Measurements from ENCODE around the gene DECR2. TPM values are rescaled to one million over a fixed set of nuclear protein-coding genes. Genes with fewer than 3 reads are reported as not detected.

The DECR2 gene
- polyA plus RNA-seq, 1 donor from 2014 or later, result 7.2 TPM

GRCh38 chr16:454397-454940 lies 52.8 kb downstream of the DECR2 start:
- no peaks in the 10 kb centered on the region for H3K9me3 Mint-ChIP-seq
- H3K36me3 Mint-ChIP-seq, result peaks cover 2% of the 10 kb centered on the region
- no peak overlapping the region for H3K4me3 Mint-ChIP-seq
- peaks cover 4 to 11% (median 7%) of the 10 kb centered on the region in 3 donors for H3K4me1 Mint-ChIP-seq
- H3K27me3 Mint-ChIP-seq, result no peaks in the 10 kb centered on the region
- no peak overlapping the region for H3K27ac Mint-ChIP-seq

- Mint-ChIP-seq H3K27me3 (no peaks in the 10 kb centered on the region), H3K9me3 (no peaks in the 10 kb centered on the region), H3K36me3 (peaks cover 2% of the 10 kb centered on the region), H3K27ac (no peak overlapping the region), H3K4me1 (peaks cover 3 to 5% (median 4%) of the 10 kb centered on the region in 3 donors), H3K4me3 (no peak overlapping the region)
Observed at GRCh38 chr16:455453-455852, 53.8 kb downstream of the DECR2 start.

GRCh38 chr16:456891-457483 lies 55.3 kb downstream of the DECR2 start:
- Mint-ChIP-seq H3K4me1 (peaks cover 2 to 4% (median 4%) of the 10 kb centered on the region in 3 donors), H3K36me3 (peaks cover 9% of the 10 kb centered on the region), H3K4me3 (peak overlapping the region in 1 of 4 donors; percentile 31), H3K27ac (no peak overlapping the region), H3K9me3 (no peaks in the 10 kb centered on the region), H3K27me3 (no peaks in the 10 kb centered on the region)

GRCh38 chr16:457732-458400 lies 56.2 kb downstream of the DECR2 start:
- no peak overlapping the region for H3K27ac Mint-ChIP-seq
- H3K9me3 Mint-ChIP-seq, result no peaks in the 10 kb centered on the region
- peaks cover 10% of the 10 kb centered on the region for H3K36me3 Mint-ChIP-seq
- no peaks in the 10 kb centered on the region for H3K27me3 Mint-ChIP-seq
- H3K4me1 Mint-ChIP-seq, result peaks cover 2 to 4% (median 4%) of the 10 kb centered on the region in 3 donors
- H3K4me3 Mint-ChIP-seq, result no peak overlapping the region

- Mint-ChIP-seq H3K4me3 (no peak overlapping the region), H3K4me1 (peaks cover 2 to 4% (median 3%) of the 10 kb centered on the region in 3 donors), H3K27me3 (no peaks in the 10 kb centered on the region), H3K9me3 (no peaks in the 10 kb centered on the region), H3K36me3 (peaks cover 15% of the 10 kb centered on the region), H3K27ac (no peak overlapping the region)
Observed at GRCh38 chr16:459761-460160, 58.1 kb downstream of the DECR2 start.

- peaks cover 15% of the 10 kb centered on the region for H3K36me3 Mint-ChIP-seq
- no peaks in the 10 kb centered on the region for H3K27me3 Mint-ChIP-seq
- H3K4me3 Mint-ChIP-seq, result no peak overlapping the region
- no peaks in the 10 kb centered on the region for H3K9me3 Mint-ChIP-seq
- H3K27ac Mint-ChIP-seq, result no peak overlapping the region
- peaks cover 2 to 4% (median 3%) of the 10 kb centered on the region in 3 donors for H3K4me1 Mint-ChIP-seq
Observed at GRCh38 chr16:460787-461186, 59.1 kb downstream of the DECR2 start.

Other genes starting within 250 kb of the DECR2 start
- not detected for gene HBZ, start 249.2 kb upstream of the DECR2 start, polyA plus RNA-seq
- gene HBM, start 235.9 kb upstream of the DECR2 start, polyA plus RNA-seq, result not detected
- gene HBA2, start 229.0 kb upstream of the DECR2 start, polyA plus RNA-seq, result 88.3 TPM
- gene HBA1, start 225.2 kb upstream of the DECR2 start, polyA plus RNA-seq, result 12.1 TPM
- not detected for gene HBQ1, start 221.4 kb upstream of the DECR2 start, polyA plus RNA-seq
- 17.6 TPM for gene LUC7L, start 172.4 kb upstream of the DECR2 start, polyA plus RNA-seq
- gene FAM234A, start 167.1 kb upstream of the DECR2 start, polyA plus RNA-seq, result 31.5 TPM
- gene RGS11, start 125.9 kb upstream of the DECR2 start, polyA plus RNA-seq, result not detected
- gene ARHGDIG, start 121.3 kb upstream of the DECR2 start, polyA plus RNA-seq, result not detected
- not detected for gene PDIA2, start 118.7 kb upstream of the DECR2 start, polyA plus RNA-seq
- 1.6 TPM for gene AXIN1, start 49.2 kb upstream of the DECR2 start, polyA plus RNA-seq
- gene MRPL28, start 31.3 kb upstream of the DECR2 start, polyA plus RNA-seq, result 69.8 TPM
- gene PGAP6, start 19.9 kb upstream of the DECR2 start, polyA plus RNA-seq, result 7.3 TPM
- 106 TPM for gene NME4, start 4.7 kb upstream of the DECR2 start, polyA plus RNA-seq
- 1.9 TPM for gene RAB11FIP3, start 23.8 kb downstream of the DECR2 start, polyA plus RNA-seq
- 9.1 TPM for gene CAPN15, start 125.8 kb downstream of the DECR2 start, polyA plus RNA-seq
- gene PRR35, start 158.5 kb downstream of the DECR2 start, polyA plus RNA-seq, result not detected
- 4.5 TPM for gene NHLRC4, start 165.1 kb downstream of the DECR2 start, polyA plus RNA-seq
- gene PIGQ, start 168.1 kb downstream of the DECR2 start, polyA plus RNA-seq, result 18.9 TPM
- gene RAB40C, start 188.2 kb downstream of the DECR2 start, polyA plus RNA-seq, result 14.7 TPM
- not detected for gene WFIKKN1, start 229.1 kb downstream of the DECR2 start, polyA plus RNA-seq
- gene METTL26, start 234.4 kb downstream of the DECR2 start, polyA plus RNA-seq, result 81.0 TPM
- gene MCRIP2, start 239.9 kb downstream of the DECR2 start, polyA plus RNA-seq, result 52.8 TPM
- 0.54 TPM for gene WDR90, start 247.5 kb downstream of the DECR2 start, polyA plus RNA-seq

Data from IgD-negative memory B cell (primary cell).